HG03521 (cell line): ENCODE results near the gene PILRA.
"Not testable (repeated sequence)": the region's sequence is repeated elsewhere in the genome, so short reads cannot be mapped to it uniquely, and the experiment has no call there.

Source experiments
- ATAC-seq: cut with Tn5 transposase; IDR thresholded peaks from one replicate; pipeline ENCODE4 v1.9.1; 2021; ENCODE audit warnings: mild to moderate bottlenecking, moderate library complexity; ENCODE audit not compliant: unreplicated experiment

Gene PILRA

GRCh38 chr7:100376066-100376465 is 2.8 kb downstream of the PILRA start:
- no peak for ATAC-seq

GRCh38 chr7:100378114-100378755 is 4.9 kb downstream of the PILRA start:
- ATAC-seq: no peak

GRCh38 chr7:100380196-100380595 is 6.9 kb downstream of the PILRA start:
- no peak for ATAC-seq

- ATAC-seq: not testable (repeated sequence)
These were observed 8.4 kb downstream of the PILRA start for GRCh38 chr7:100381531-100382233.

- not testable (repeated sequence) for ATAC-seq
These were observed 9.1 kb downstream of the PILRA start for GRCh38 chr7:100382234-100382853.

GRCh38 chr7:100384628-100385294 is 11.5 kb downstream of the PILRA start:
- ATAC-seq: no peak

GRCh38 chr7:100386940-100387339 is 13.7 kb downstream of the PILRA start:
- no peak for ATAC-seq

GRCh38 chr7:100387695-100388094 is 14.4 kb downstream of the PILRA start:
- ATAC-seq: no peak

GRCh38 chr7:100389437-100390088 is 16.3 kb downstream of the PILRA start:
- no peak for ATAC-seq

- ATAC-seq: no peak
These were observed 17.2 kb downstream of the PILRA start for GRCh38 chr7:100390286-100391009.

GRCh38 chr7:100393233-100393905 is 20.1 kb downstream of the PILRA start:
- ATAC-seq: no peak

- no peak for ATAC-seq
These were observed 20.8 kb downstream of the PILRA start for GRCh38 chr7:100394077-100394476.

- ATAC-seq: peak; percentile 60
These were observed 23.2 kb downstream of the PILRA start for GRCh38 chr7:100396421-100396982.

- ATAC-seq: no peak
These were observed 24.2 kb downstream of the PILRA start for GRCh38 chr7:100397315-100398081.

- no peak for ATAC-seq
These were observed 25.0 kb downstream of the PILRA start for GRCh38 chr7:100398239-100398638.

- no peak for ATAC-seq
These were observed 26.8 kb downstream of the PILRA start for GRCh38 chr7:100400041-100400440.

- no peak for ATAC-seq
These were observed 27.4 kb downstream of the PILRA start for GRCh38 chr7:100400656-100401055.

- no peak for ATAC-seq
These were observed 28.5 kb downstream of the PILRA start for GRCh38 chr7:100401811-100402210.

GRCh38 chr7:100402241-100402640 is 29.0 kb downstream of the PILRA start:
- no peak for ATAC-seq
